ENCODE data around the gene CDKAL1. TPM values are rescaled to one million over a fixed set of nuclear protein-coding genes. Genes with fewer than 3 reads are reported as not detected.

Gene CDKAL1
- total RNA-seq, 1 experiment from 2014 or later, result 11.8 TPM

GRCh38 chr6:21208796-21209186 lies 674.5 kb downstream of the CDKAL1 start:
- H3K9me3 Mint-ChIP-seq (ENCODE audit: unreplicated experiment), result no peaks in the 10 kb centered on the region
- H3K4me3 Mint-ChIP-seq (ENCODE audit: unreplicated experiment), result no peak overlapping the region
- intact Hi-C loops (cut with micrococcal nuclease), result no loop called here
- no peak for DNase-seq (ENCODE audit: unreplicated experiment)
- BruUV-seq (replicated peaks), result no TSS peak
- ChIA-PET POLR2A (interaction anchor here (1.1 kb wide), 1 partner anchor 37 kb away, joined by 3 read pairs; no protein-coding TSS in a partner anchor), CTCF (interaction anchor here (0.9 kb wide), 1 partner anchor 16 kb away, joined by 3 read pairs; no protein-coding TSS in a partner anchor)
- no peak overlapping the region for H3K27ac Mint-ChIP-seq (ENCODE audit: low read depth, unreplicated experiment)
- H3K27me3 Mint-ChIP-seq (ENCODE audit: insufficient read depth, unreplicated experiment), result no peaks in the 10 kb centered on the region
- TF ChIP-seq CTCF (IDR thresholded peaks at IDR 0.05; ENCODE audit: unreplicated experiment), result no peak
- H3K36me3 Mint-ChIP-seq (ENCODE audit: insufficient read depth, unreplicated experiment), result peaks cover 6% of the 10 kb centered on the region
- no peaks in the 10 kb centered on the region for H3K4me1 Mint-ChIP-seq (ENCODE audit: insufficient read depth, unreplicated experiment)

GRCh38 chr6:21213492-21213891 lies 679.2 kb downstream of the CDKAL1 start:
- Mint-ChIP-seq H3K27ac (ENCODE audit: low read depth, unreplicated experiment) (no peak overlapping the region), H3K27me3 (ENCODE audit: insufficient read depth, unreplicated experiment) (no peaks in the 10 kb centered on the region), H3K4me3 (ENCODE audit: unreplicated experiment) (no peak overlapping the region), H3K36me3 (ENCODE audit: insufficient read depth, unreplicated experiment) (no peaks in the 10 kb centered on the region), H3K4me1 (ENCODE audit: insufficient read depth, unreplicated experiment) (no peaks in the 10 kb centered on the region), H3K9me3 (ENCODE audit: unreplicated experiment) (no peaks in the 10 kb centered on the region)
- TF ChIP-seq CTCF (IDR thresholded peaks at IDR 0.05; ENCODE audit: unreplicated experiment), result no peak
- POLR2A ChIA-PET, result no interaction called here
- intact Hi-C loops (cut with micrococcal nuclease), result no loop called here
- DNase-seq (ENCODE audit: unreplicated experiment), result no peak
- CTCF ChIA-PET, result no interaction called here
- no TSS peak for BruUV-seq (replicated peaks)

GRCh38 chr6:21214738-21215448 lies 680.6 kb downstream of the CDKAL1 start:
- POLR2A ChIA-PET, result no interaction called here
- H3K4me1 Mint-ChIP-seq (ENCODE audit: insufficient read depth, unreplicated experiment), result no peaks in the 10 kb centered on the region
- intact Hi-C loops (cut with micrococcal nuclease), result no loop called here
- TF ChIP-seq CTCF (IDR thresholded peaks at IDR 0.05; ENCODE audit: unreplicated experiment), result no peak
- DNase-seq (ENCODE audit: unreplicated experiment), result no peak
- no TSS peak for BruUV-seq (replicated peaks)
- H3K27ac Mint-ChIP-seq (ENCODE audit: low read depth, unreplicated experiment), result no peak overlapping the region
- no peak overlapping the region for H3K4me3 Mint-ChIP-seq (ENCODE audit: unreplicated experiment)
- no peaks in the 10 kb centered on the region for H3K36me3 Mint-ChIP-seq (ENCODE audit: insufficient read depth, unreplicated experiment)
- H3K27me3 Mint-ChIP-seq (ENCODE audit: insufficient read depth, unreplicated experiment), result no peaks in the 10 kb centered on the region
- CTCF ChIA-PET, result interaction anchor here (0.5 kb wide), 1 partner anchor 117 kb away, joined by 5 read pairs; no protein-coding TSS in a partner anchor
- H3K9me3 Mint-ChIP-seq (ENCODE audit: unreplicated experiment), result no peaks in the 10 kb centered on the region

- no peak for DNase-seq (ENCODE audit: unreplicated experiment)
- H3K36me3 Mint-ChIP-seq (ENCODE audit: insufficient read depth, unreplicated experiment), result no peaks in the 10 kb centered on the region
- H3K4me3 Mint-ChIP-seq (ENCODE audit: unreplicated experiment), result no peak overlapping the region
- intact Hi-C loops (cut with micrococcal nuclease), result no loop called here
- CTCF ChIA-PET, result no interaction called here
- no TSS peak for BruUV-seq (replicated peaks)
- POLR2A ChIA-PET, result no interaction called here
- no peak overlapping the region for H3K27ac Mint-ChIP-seq (ENCODE audit: low read depth, unreplicated experiment)
- H3K27me3 Mint-ChIP-seq (ENCODE audit: insufficient read depth, unreplicated experiment), result no peaks in the 10 kb centered on the region
- H3K4me1 Mint-ChIP-seq (ENCODE audit: insufficient read depth, unreplicated experiment), result no peaks in the 10 kb centered on the region
- no peaks in the 10 kb centered on the region for H3K9me3 Mint-ChIP-seq (ENCODE audit: unreplicated experiment)
- no peak for TF ChIP-seq CTCF (IDR thresholded peaks at IDR 0.05; ENCODE audit: unreplicated experiment)
Observed at GRCh38 chr6:21219241-21219640, 685.0 kb downstream of the CDKAL1 start.
